Activated naive CD4-positive, alpha-beta T cell treated with anti-CD3 and anti-CD28 coated beads, Interleukin-2, amount 10 ng/mL, durations not matched to agents 7 days and 5 days (primary cell): ENCODE measurements around the gene ATP6V0B.

Experiments
- CTCF ChIA-PET: fragments of 350-600 bp; sonication (Branson Sonifier 250); formaldehyde crosslinking; loops from one replicate; lab custom pipeline; 2021; ENCODE audit warnings: antibody characterized with exemption; lab: Charles Lee
- DNase-seq: peaks from one replicate; pipeline ENCODE4 v3.0.0-alpha.2; 2020
- H3K27ac Mint-ChIP-seq: one replicate; pipeline ENCODE4 v1.8.0; 2021; ENCODE audit warnings: mild to moderate bottlenecking, moderate library complexity, mixed read lengths
- H3K27me3 Mint-ChIP-seq: one replicate; pipeline ENCODE4 v1.8.0; 2021; ENCODE audit warnings: mild to moderate bottlenecking, mixed read lengths
- H3K36me3 Mint-ChIP-seq: one replicate; pipeline ENCODE4 v1.8.0; 2021; ENCODE audit warnings: mixed read lengths
- H3K4me1 Mint-ChIP-seq: one replicate; pipeline ENCODE4 v1.8.0; 2021; ENCODE audit warnings: mixed read lengths
- H3K4me3 Mint-ChIP-seq: one replicate; pipeline ENCODE4 v1.8.0; 2021; ENCODE audit warnings: mild to moderate bottlenecking, moderate library complexity, mixed read lengths
- H3K9me3 Mint-ChIP-seq: one replicate; pipeline ENCODE4 v1.8.0; 2021; ENCODE audit warnings: mixed read lengths

ATP6V0B gene

GRCh38 chr1:43978551-43979260 lies 3.9 kb downstream of the ATP6V0B start, which contains the start of gene B4GALT2:
Gene B4GALT2, plus strand, starts transcription at chr1:43979210. Its CDS starts 1,951 bp downstream, at chr1:43981161.
- peak within 1 kb of the TSS; percentile 42 for H3K27ac Mint-ChIP-seq
- no peaks in the 10 kb centered on the region for H3K9me3 Mint-ChIP-seq
- peak; percentile 58 for DNase-seq
- H3K36me3 Mint-ChIP-seq = peaks cover 27% of the 10 kb centered on the region
- CTCF ChIA-PET = interaction anchor here (1.0 kb wide), 1 partner anchor 28 kb away, joined by 3 read pairs; no protein-coding TSS in a partner anchor
- H3K27me3 Mint-ChIP-seq = peaks cover 11% of the 10 kb centered on the region
- peak within 1 kb of the TSS; percentile 84 for H3K4me3 Mint-ChIP-seq
- peaks cover 49% of the 10 kb centered on the region for H3K4me1 Mint-ChIP-seq

- Mint-ChIP-seq H3K27me3 (peaks cover 11% of the 10 kb centered on the region), H3K9me3 (no peaks in the 10 kb centered on the region), H3K36me3 (peaks cover 27% of the 10 kb centered on the region), H3K27ac (no peak overlapping the region), H3K4me3 (no peak overlapping the region), H3K4me1 (peaks cover 44% of the 10 kb centered on the region)
- CTCF ChIA-PET = no interaction called here
- DNase-seq = no peak
Measured at GRCh38 chr1:43979261-43979527, 4.4 kb downstream of the ATP6V0B start.

GRCh38 chr1:43979528-43980254 lies 4.9 kb downstream of the ATP6V0B start:
- CTCF ChIA-PET = interaction anchor here (1.0 kb wide), 1 partner anchor 26 kb away, joined by 3 read pairs; no protein-coding TSS in a partner anchor
- peaks cover 42% of the 10 kb centered on the region for H3K4me1 Mint-ChIP-seq

GRCh38 chr1:43980255-43981134 lies 5.7 kb downstream of the ATP6V0B start:
- Mint-ChIP-seq H3K9me3 (no peaks in the 10 kb centered on the region), H3K36me3 (peaks cover 27% of the 10 kb centered on the region), H3K27ac (no peak overlapping the region), H3K4me3 (peak overlapping the region; percentile 84), H3K4me1 (peaks cover 42% of the 10 kb centered on the region), H3K27me3 (peaks cover 11% of the 10 kb centered on the region)
- no peak for DNase-seq
- CTCF ChIA-PET = interaction anchor here (1.0 kb wide), 1 partner anchor 25 kb away, joined by 3 read pairs; no protein-coding TSS in a partner anchor

More at GRCh38 chr1:43979528-43980254, 4.9 kb downstream of the ATP6V0B start:
- Mint-ChIP-seq H3K36me3 (peaks cover 27% of the 10 kb centered on the region), H3K27ac (no peak overlapping the region), H3K4me3 (peak overlapping the region; percentile 84), H3K9me3 (no peaks in the 10 kb centered on the region), H3K27me3 (peaks cover 11% of the 10 kb centered on the region)
- peak; percentile 48 for DNase-seq

- Mint-ChIP-seq H3K9me3 (no peaks in the 10 kb centered on the region), H3K27ac (no peak overlapping the region), H3K4me3 (no peak overlapping the region), H3K4me1 (peaks cover 37% of the 10 kb centered on the region), H3K27me3 (peaks cover 11% of the 10 kb centered on the region), H3K36me3 (peaks cover 22% of the 10 kb centered on the region)
- DNase-seq = no peak
- CTCF ChIA-PET = no interaction called here
Measured at GRCh38 chr1:43981135-43981491, 6.4 kb downstream of the ATP6V0B start.

- no peaks in the 10 kb centered on the region for H3K9me3 Mint-ChIP-seq
- CTCF ChIA-PET = no interaction called here
- H3K4me1 Mint-ChIP-seq = peaks cover 32% of the 10 kb centered on the region
- H3K4me3 Mint-ChIP-seq = no peak overlapping the region
- H3K36me3 Mint-ChIP-seq = peaks cover 17% of the 10 kb centered on the region
- H3K27ac Mint-ChIP-seq = no peak overlapping the region
- peaks cover 11% of the 10 kb centered on the region for H3K27me3 Mint-ChIP-seq
- DNase-seq = no peak
Measured at GRCh38 chr1:43981636-43982035, 6.9 kb downstream of the ATP6V0B start.

GRCh38 chr1:43982241-43982640 lies 7.5 kb downstream of the ATP6V0B start:
- DNase-seq = no peak
- no peak overlapping the region for H3K4me3 Mint-ChIP-seq
- peaks cover 26% of the 10 kb centered on the region for H3K4me1 Mint-ChIP-seq
- H3K27ac Mint-ChIP-seq = no peak overlapping the region
- peaks cover 11% of the 10 kb centered on the region for H3K27me3 Mint-ChIP-seq
- no peaks in the 10 kb centered on the region for H3K9me3 Mint-ChIP-seq
- peaks cover 11% of the 10 kb centered on the region for H3K36me3 Mint-ChIP-seq
- CTCF ChIA-PET = no interaction called here

- Mint-ChIP-seq H3K27me3 (peaks cover 11% of the 10 kb centered on the region), H3K27ac (no peak overlapping the region), H3K4me1 (peaks cover 20% of the 10 kb centered on the region), H3K4me3 (no peak overlapping the region), H3K36me3 (peaks cover 6% of the 10 kb centered on the region), H3K9me3 (no peaks in the 10 kb centered on the region)
- CTCF ChIA-PET = no interaction called here
- DNase-seq = no peak
Measured at GRCh38 chr1:43982808-43983207, 8.0 kb downstream of the ATP6V0B start.

GRCh38 chr1:43983253-43983899 lies 8.6 kb downstream of the ATP6V0B start:
- Mint-ChIP-seq H3K4me3 (no peak overlapping the region), H3K27ac (no peak overlapping the region), H3K4me1 (peaks cover 15% of the 10 kb centered on the region), H3K9me3 (no peaks in the 10 kb centered on the region), H3K36me3 (peaks cover 1% of the 10 kb centered on the region), H3K27me3 (peaks cover 11% of the 10 kb centered on the region)
- CTCF ChIA-PET = no interaction called here
- DNase-seq = no peak

GRCh38 chr1:43984855-43985254 lies 10.1 kb downstream of the ATP6V0B start:
- DNase-seq = no peak
- Mint-ChIP-seq H3K27ac (no peak overlapping the region), H3K4me1 (peaks cover 8% of the 10 kb centered on the region), H3K4me3 (no peak overlapping the region), H3K27me3 (peaks cover 3% of the 10 kb centered on the region), H3K36me3 (peaks cover under 1% of the 10 kb centered on the region), H3K9me3 (no peaks in the 10 kb centered on the region)
- CTCF ChIA-PET = interaction anchor here (0.6 kb wide), 1 partner anchor 586 kb away, joined by 3 read pairs; no protein-coding TSS in a partner anchor

GRCh38 chr1:43985984-43986595 lies 11.3 kb downstream of the ATP6V0B start:
- no peaks in the 10 kb centered on the region for H3K9me3 Mint-ChIP-seq
- peaks cover 3% of the 10 kb centered on the region for H3K4me1 Mint-ChIP-seq
- no peak overlapping the region for H3K4me3 Mint-ChIP-seq
- H3K27me3 Mint-ChIP-seq = peaks cover 5% of the 10 kb centered on the region
- CTCF ChIA-PET = interaction anchor here (1.3 kb wide), 1 partner anchor 13 kb away, joined by 3 read pairs; no protein-coding TSS in a partner anchor
- H3K36me3 Mint-ChIP-seq = no peaks in the 10 kb centered on the region
- DNase-seq = no peak
- H3K27ac Mint-ChIP-seq = no peak overlapping the region

GRCh38 chr1:43986712-43987111 lies 12.0 kb downstream of the ATP6V0B start:
- Mint-ChIP-seq H3K4me1 (peaks cover 9% of the 10 kb centered on the region), H3K4me3 (no peak overlapping the region), H3K27me3 (peaks cover 11% of the 10 kb centered on the region), H3K36me3 (no peaks in the 10 kb centered on the region), H3K27ac (peak overlapping the region; percentile 38), H3K9me3 (no peaks in the 10 kb centered on the region)
- CTCF ChIA-PET = interaction anchor here (0.7 to 1.4 kb wide), 4 partner anchors 12 to 224 kb away, joined by 3 to 4 read pairs (median 3); no protein-coding TSS in a partner anchor
- no peak for DNase-seq
